Activated T-cell treated with anti-CD3 and anti-CD28 coated beads for 48 hours (primary cell): ENCODE data around the gene TBX2.
"Not testable (repeated sequence)": the region's sequence is repeated elsewhere in the genome, so short reads cannot be mapped to it uniquely, and the experiment has no call there.

Source experiments
- DNase-seq: peaks from one replicate; pipeline ENCODE4 v3.0.0-alpha.2; 2020; ENCODE audit warnings: low read depth

The TBX2 gene

GRCh38 chr17:61399131-61400065, at the start of gene TBX2:
Gene TBX2, plus strand, starts transcription at chr17:61399843. Its CDS starts 334 bp downstream, at chr17:61400177.
- no peak for DNase-seq

- no peak for DNase-seq
These were observed 47.8 kb upstream of the TBX2 start for GRCh38 chr17:61351745-61352407.

- no peak for DNase-seq
These were observed 47.3 kb upstream of the TBX2 start for GRCh38 chr17:61352408-61352770.

- DNase-seq = no peak
These were observed 46.7 kb upstream of the TBX2 start for GRCh38 chr17:61352781-61353491.

GRCh38 chr17:61353615-61354014, 46.0 kb upstream of the TBX2 start:
- DNase-seq = no peak

- DNase-seq = no peak
These were observed 44.5 kb upstream of the TBX2 start for GRCh38 chr17:61354895-61355874.

- not testable (repeated sequence) for DNase-seq
These were observed 42.6 kb upstream of the TBX2 start for GRCh38 chr17:61357061-61357460.

- DNase-seq = not testable (repeated sequence)
These were observed 40.1 kb upstream of the TBX2 start for GRCh38 chr17:61359513-61359912.

- DNase-seq = no peak
These were observed 39.2 kb upstream of the TBX2 start for GRCh38 chr17:61360318-61360943.

- no peak for DNase-seq
These were observed 38.6 kb upstream of the TBX2 start for GRCh38 chr17:61361084-61361483.

GRCh38 chr17:61362396-61362795, 37.2 kb upstream of the TBX2 start:
- no peak for DNase-seq

GRCh38 chr17:61362852-61363600, 36.6 kb upstream of the TBX2 start:
- DNase-seq = no peak

GRCh38 chr17:61363601-61364462, 35.8 kb upstream of the TBX2 start:
- no peak for DNase-seq

- DNase-seq = no peak
These were observed 35.2 kb upstream of the TBX2 start for GRCh38 chr17:61364463-61364846.

- no peak for DNase-seq
These were observed 33.4 kb upstream of the TBX2 start for GRCh38 chr17:61366076-61366714.

- no peak for DNase-seq
These were observed 32.8 kb upstream of the TBX2 start for GRCh38 chr17:61366715-61367413.

GRCh38 chr17:61368049-61368831, 31.4 kb upstream of the TBX2 start:
- DNase-seq = no peak
